HG02970 (cell line): Measurements from ENCODE around the gene PGA4.
"Not testable (repeated sequence)": the region's sequence is repeated elsewhere in the genome, so short reads cannot be mapped to it uniquely, and the experiment has no call there.

Experiments used
- ATAC-seq: cut with Tn5 transposase; IDR thresholded peaks from one replicate; pipeline ENCODE4 v1.9.1; 2021; ENCODE audit warnings: mild to moderate bottlenecking, moderate library complexity, moderate number of reproducible peaks; ENCODE audit not compliant: unreplicated experiment, low FRiP score

PGA4 gene

GRCh38 chr11:61203873-61204272 lies 18.3 kb upstream of the PGA4 start:
- ATAC-seq = not testable (repeated sequence)

GRCh38 chr11:61204502-61205059 lies 17.6 kb upstream of the PGA4 start:
- not testable (repeated sequence) for ATAC-seq

GRCh38 chr11:61207636-61208310 lies 14.4 kb upstream of the PGA4 start:
- not testable (repeated sequence) for ATAC-seq

GRCh38 chr11:61210629-61211028 lies 11.5 kb upstream of the PGA4 start:
- ATAC-seq = not testable (repeated sequence)

- ATAC-seq = not testable (repeated sequence)
These were observed 10.7 kb upstream of the PGA4 start for GRCh38 chr11:61211327-61211952.

GRCh38 chr11:61212202-61212601 lies 9.9 kb upstream of the PGA4 start:
- ATAC-seq = not testable (repeated sequence)

GRCh38 chr11:61213711-61214324 lies 8.3 kb upstream of the PGA4 start:
- not testable (repeated sequence) for ATAC-seq

GRCh38 chr11:61218306-61218705 lies 3.8 kb upstream of the PGA4 start:
- not testable (repeated sequence) for ATAC-seq

GRCh38 chr11:61219016-61219415 lies 3.1 kb upstream of the PGA4 start:
- ATAC-seq = not testable (repeated sequence)

- not testable (repeated sequence) for ATAC-seq
These were observed 545 bp downstream of the PGA4 start for GRCh38 chr11:61222692-61223091.

- not testable (repeated sequence) for ATAC-seq
These were observed 4.5 kb downstream of the PGA4 start for GRCh38 chr11:61226457-61227137.

- ATAC-seq = not testable (repeated sequence)
These were observed 7.3 kb downstream of the PGA4 start for GRCh38 chr11:61229458-61229857.

- not testable (repeated sequence) for ATAC-seq
These were observed 8.9 kb downstream of the PGA4 start for GRCh38 chr11:61231033-61231432.

- ATAC-seq = not testable (repeated sequence)
These were observed 9.4 kb downstream of the PGA4 start for GRCh38 chr11:61231585-61231984.

- ATAC-seq = not testable (repeated sequence)
These were observed 10.5 kb downstream of the PGA4 start for GRCh38 chr11:61232548-61233145.

GRCh38 chr11:61237130-61237529 lies 15.0 kb downstream of the PGA4 start:
- ATAC-seq = not testable (repeated sequence)

GRCh38 chr11:61240288-61240687 lies 18.1 kb downstream of the PGA4 start:
- ATAC-seq = not testable (repeated sequence)

- not testable (repeated sequence) for ATAC-seq
These were observed 18.7 kb downstream of the PGA4 start, which contains the start of gene PGA5 for GRCh38 chr11:61240875-61241274. TSS of gene PGA5 (plus strand) at chr11:61241175. CDS start at chr11:61241227, 52 bp downstream.

GRCh38 chr11:61241526-61241925 lies 19.4 kb downstream of the PGA4 start:
- not testable (repeated sequence) for ATAC-seq
